Fibroblast of peridontal ligament (primary cell): ENCODE results near the gene GATA2.

Experiments used
- DNase-seq: peaks from one replicate; pipeline ENCODE4 v3.0.0-alpha.2; 2010; ENCODE audit errors: extremely low read depth

Gene GATA2

GRCh38 chr3:128502712-128503111, 9.7 kb upstream of the GATA2 start:
- DNase-seq = no peak

- DNase-seq = no peak
These were observed 8.4 kb upstream of the GATA2 start for GRCh38 chr3:128501431-128501830.

GRCh38 chr3:128500556-128500955, 7.6 kb upstream of the GATA2 start:
- DNase-seq = no peak

- DNase-seq = no peak
These were observed 6.8 kb upstream of the GATA2 start for GRCh38 chr3:128499724-128500275.

GRCh38 chr3:128498901-128499530, 6.0 kb upstream of the GATA2 start:
- no peak for DNase-seq

- no peak for DNase-seq
These were observed 5.2 kb upstream of the GATA2 start for GRCh38 chr3:128498127-128498626.

GRCh38 chr3:128497305-128498126, 4.5 kb upstream of the GATA2 start:
- no peak for DNase-seq

- DNase-seq = no peak
These were observed 3.8 kb upstream of the GATA2 start for GRCh38 chr3:128496602-128497304.

- no peak for DNase-seq
These were observed 3.1 kb upstream of the GATA2 start for GRCh38 chr3:128496019-128496601.

- DNase-seq = no peak
These were observed 2.5 kb upstream of the GATA2 start for GRCh38 chr3:128495435-128495970.

- DNase-seq = no peak
These were observed 1.3 kb upstream of the GATA2 start for GRCh38 chr3:128494367-128494650.

- no peak for DNase-seq
These were observed 767 bp upstream of the GATA2 start for GRCh38 chr3:128493570-128494366.

GRCh38 chr3:128491941-128492670, 895 bp downstream of the GATA2 start:
- no peak for DNase-seq

- no peak for DNase-seq
These were observed 1.4 kb downstream of the GATA2 start for GRCh38 chr3:128491691-128491940.

- DNase-seq = no peak
These were observed 1.9 kb downstream of the GATA2 start for GRCh38 chr3:128490915-128491690.

- DNase-seq = no peak
These were observed 2.4 kb downstream of the GATA2 start for GRCh38 chr3:128490650-128490914.

- no peak for DNase-seq
These were observed 2.9 kb downstream of the GATA2 start for GRCh38 chr3:128489927-128490649.

- DNase-seq = no peak
These were observed 3.4 kb downstream of the GATA2 start for GRCh38 chr3:128489674-128489926.

- no peak for DNase-seq
These were observed 3.9 kb downstream of the GATA2 start for GRCh38 chr3:128488991-128489673.
